ENCODE results near the gene MYO1A. TPM values are rescaled to one million over a fixed set of nuclear protein-coding genes. Genes with fewer than 3 reads are reported as not detected.

Gene MYO1A
- polyA plus RNA-seq, 1 donor (not counting 4 experiments of a cell fraction or from before 2014, with no cell fraction given) = 0.01 TPM

DNA sequence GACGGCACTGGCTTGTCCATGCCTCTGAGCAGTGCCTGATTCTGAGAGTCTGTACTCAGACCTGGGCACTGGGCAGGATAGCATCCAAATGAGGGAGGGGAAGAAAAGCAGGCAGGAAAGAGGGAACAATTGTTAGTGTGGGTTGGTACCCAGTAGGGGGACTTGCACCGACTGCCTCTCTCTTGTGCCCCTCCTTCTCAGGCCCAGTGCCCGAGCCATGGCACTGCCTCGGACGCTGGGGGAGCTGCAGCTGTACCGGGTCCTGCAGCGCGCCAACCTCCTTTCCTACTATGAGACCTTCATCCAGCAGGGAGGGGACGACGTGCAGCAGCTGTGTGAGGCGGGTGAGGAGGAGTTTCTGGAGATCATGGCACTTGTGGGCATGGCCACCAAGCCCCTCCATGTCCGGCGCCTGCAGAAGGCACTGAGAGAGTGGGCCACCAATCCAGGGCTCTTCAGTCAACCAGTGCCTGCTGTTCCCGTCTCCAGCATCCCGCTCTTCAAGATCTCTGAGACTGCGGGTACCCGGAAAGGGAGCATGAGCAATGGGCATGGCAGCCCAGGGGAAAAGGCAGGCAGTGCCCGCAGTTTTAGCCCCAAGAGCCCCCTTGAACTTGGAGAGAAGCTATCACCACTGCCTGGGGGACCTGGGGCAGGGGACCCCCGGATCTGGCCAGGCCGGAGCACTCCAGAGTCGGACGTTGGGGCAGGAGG is 41.2 kb upstream of the MYO1A start:
- Histone ChIP-seq H3K4me2 (ENCODE audit: control insufficient read depth, extremely low read depth, insufficient read depth, low read depth, low read length) (peak overlapping the region; percentile 80), H3K79me2 (ENCODE audit: control insufficient read depth, insufficient read depth, low read length) (peaks cover 18% of the 10 kb centered on the region), H3K9me3 (ENCODE audit: control insufficient read depth, low read depth, low read length) (no peaks in the 10 kb centered on the region), H2AFZ (ENCODE audit: control insufficient read depth, low read length) (no peak overlapping the region), H3K27ac (ENCODE audit: control insufficient read depth, insufficient read depth, low read length) (no peak overlapping the region), H3K4me3 (ENCODE audit: control insufficient read depth in 2 of 3, extremely low read depth in 1 of 3, insufficient read depth in 2 of 3, low read depth in 1 of 3, low read length in 3 of 3) (peak overlapping the region; percentile 72 to 94 (median 75)), H3K9me1 (ENCODE audit: control insufficient read depth, extremely low read depth, insufficient read depth, low read length) (no peaks in the 10 kb centered on the region), H3K27me3 (ENCODE audit: control insufficient read depth, extremely low read depth, insufficient read depth, low read length) (no peaks in the 10 kb centered on the region), H3K9ac (ENCODE audit: control insufficient read depth, extremely low read depth, insufficient read depth, low read length) (peak overlapping the region; percentile 84), H3K36me3 (ENCODE audit: control insufficient read depth in 2 of 2, extremely low read depth in 1 of 2, insufficient read depth in 2 of 2, low read length in 2 of 2) (peaks cover 9 to 18% of the 10 kb centered on the region in 2 experiments), H3K4me1 (ENCODE audit: control insufficient read depth, extremely low read depth, insufficient read depth, low read length) (peaks cover 49% of the 10 kb centered on the region), H4K20me1 (ENCODE audit: control insufficient read depth, extremely low read depth, insufficient read depth, low read length) (peaks cover 4% of the 10 kb centered on the region)
- no peak for TF ChIP-seq EZH2 (IDR thresholded peaks at IDR 0.05; ENCODE audit: low read length)
- TF ChIP-seq, protein P1, sequence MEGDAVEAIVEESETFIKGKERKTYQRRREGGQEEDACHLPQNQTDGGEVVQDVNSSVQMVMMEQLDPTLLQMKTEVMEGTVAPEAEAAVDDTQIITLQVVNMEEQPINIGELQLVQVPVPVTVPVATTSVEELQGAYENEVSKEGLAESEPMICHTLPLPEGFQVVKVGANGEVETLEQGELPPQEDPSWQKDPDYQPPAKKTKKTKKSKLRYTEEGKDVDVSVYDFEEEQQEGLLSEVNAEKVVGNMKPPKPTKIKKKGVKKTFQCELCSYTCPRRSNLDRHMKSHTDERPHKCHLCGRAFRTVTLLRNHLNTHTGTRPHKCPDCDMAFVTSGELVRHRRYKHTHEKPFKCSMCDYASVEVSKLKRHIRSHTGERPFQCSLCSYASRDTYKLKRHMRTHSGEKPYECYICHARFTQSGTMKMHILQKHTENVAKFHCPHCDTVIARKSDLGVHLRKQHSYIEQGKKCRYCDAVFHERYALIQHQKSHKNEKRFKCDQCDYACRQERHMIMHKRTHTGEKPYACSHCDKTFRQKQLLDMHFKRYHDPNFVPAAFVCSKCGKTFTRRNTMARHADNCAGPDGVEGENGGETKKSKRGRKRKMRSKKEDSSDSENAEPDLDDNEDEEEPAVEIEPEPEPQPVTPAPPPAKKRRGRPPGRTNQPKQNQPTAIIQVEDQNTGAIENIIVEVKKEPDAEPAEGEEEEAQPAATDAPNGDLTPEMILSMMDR (optimal IDR thresholded peaks at IDR 0.05 in 1 of 3, IDR thresholded peaks at IDR 0.05 in 1 of 3, conservative IDR thresholded peaks at IDR 0.05 in 1 of 3; ENCODE audit: extremely low read depth in 1 of 3, insufficient read depth in 2 of 3, low read length in 3 of 3) = no peak
- DNase-seq (ENCODE audit: low read depth, low spot score) = no peak
- FAIRE-seq = no peak
- dilution Hi-C loops (cut with MboI; ENCODE audit: extremely low pct_ligation_motif_present, low sequenced_read_pairs) = no loop called here

DNA sequence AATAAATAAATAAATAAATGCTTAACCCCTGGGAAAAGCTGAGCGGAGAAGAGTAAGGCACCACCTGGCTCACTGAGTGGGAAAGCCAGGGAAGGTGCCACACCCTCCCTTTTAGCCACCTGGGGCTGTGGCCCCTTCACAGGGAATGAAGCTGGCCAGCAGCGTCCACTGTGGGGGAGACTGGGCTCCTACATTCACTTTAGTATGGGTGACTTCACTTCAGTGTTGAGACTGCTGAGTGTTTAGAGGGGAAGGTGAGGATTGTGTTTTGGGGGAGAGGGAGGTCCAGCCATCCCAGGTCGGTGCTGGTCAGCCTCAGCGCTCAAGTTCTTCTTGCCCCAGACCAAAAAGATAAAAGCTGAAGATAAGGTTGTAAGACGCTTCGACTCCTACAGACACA is 40.6 kb upstream of the MYO1A start:
- Histone ChIP-seq H3K79me2 (ENCODE audit: control insufficient read depth, insufficient read depth, low read length) (peaks cover 18% of the 10 kb centered on the region), H3K36me3 (ENCODE audit: control insufficient read depth in 2 of 2, extremely low read depth in 1 of 2, insufficient read depth in 2 of 2, low read length in 2 of 2) (peaks cover 8 to 13% of the 10 kb centered on the region in 2 experiments), H3K4me2 (ENCODE audit: control insufficient read depth, extremely low read depth, insufficient read depth, low read depth, low read length) (peak overlapping the region; percentile 80), H3K9me3 (ENCODE audit: control insufficient read depth, low read depth, low read length) (no peaks in the 10 kb centered on the region), H3K9me1 (ENCODE audit: control insufficient read depth, extremely low read depth, insufficient read depth, low read length) (no peaks in the 10 kb centered on the region), H3K4me1 (ENCODE audit: control insufficient read depth, extremely low read depth, insufficient read depth, low read length) (peaks cover 49% of the 10 kb centered on the region), H2AFZ (ENCODE audit: control insufficient read depth, low read length) (no peak overlapping the region), H3K4me3 (ENCODE audit: control insufficient read depth in 2 of 3, extremely low read depth in 1 of 3, insufficient read depth in 2 of 3, low read depth in 1 of 3, low read length in 3 of 3) (peak overlapping the region; percentile 72 to 94 (median 75)), H4K20me1 (ENCODE audit: control insufficient read depth, extremely low read depth, insufficient read depth, low read length) (peaks cover 4% of the 10 kb centered on the region), H3K27ac (ENCODE audit: control insufficient read depth, insufficient read depth, low read length) (no peak overlapping the region), H3K9ac (ENCODE audit: control insufficient read depth, extremely low read depth, insufficient read depth, low read length) (peak overlapping the region; percentile 84), H3K27me3 (ENCODE audit: control insufficient read depth, extremely low read depth, insufficient read depth, low read length) (no peaks in the 10 kb centered on the region)
- DNase-seq (ENCODE audit: low read depth, low spot score) (no peak), FAIRE-seq (no peak)
- TF ChIP-seq, protein P1 (optimal IDR thresholded peaks at IDR 0.05 in 1 of 3, IDR thresholded peaks at IDR 0.05 in 1 of 3, conservative IDR thresholded peaks at IDR 0.05 in 1 of 3; ENCODE audit: extremely low read depth in 1 of 3, insufficient read depth in 2 of 3, low read length in 3 of 3) = no peak
- TF ChIP-seq EZH2 (IDR thresholded peaks at IDR 0.05; ENCODE audit: low read length) = no peak
- dilution Hi-C loops (cut with MboI; ENCODE audit: extremely low pct_ligation_motif_present, low sequenced_read_pairs) = no loop called here
